Stimulated activated CD8-positive, alpha-beta memory T cell treated with anti-CD3 and anti-CD28 coated beads, Interleukin-2, amount 100 ng/mL, for 48 hours (primary cell): Measurements from ENCODE around the gene NPB.

Experiments
- DNase-seq, 2 donors: peaks; one replicate each; pipeline ENCODE4 v3.0.0-alpha.2; 2020; ENCODE audit warnings: low read depth in 2 of 2

NPB gene

DNA sequence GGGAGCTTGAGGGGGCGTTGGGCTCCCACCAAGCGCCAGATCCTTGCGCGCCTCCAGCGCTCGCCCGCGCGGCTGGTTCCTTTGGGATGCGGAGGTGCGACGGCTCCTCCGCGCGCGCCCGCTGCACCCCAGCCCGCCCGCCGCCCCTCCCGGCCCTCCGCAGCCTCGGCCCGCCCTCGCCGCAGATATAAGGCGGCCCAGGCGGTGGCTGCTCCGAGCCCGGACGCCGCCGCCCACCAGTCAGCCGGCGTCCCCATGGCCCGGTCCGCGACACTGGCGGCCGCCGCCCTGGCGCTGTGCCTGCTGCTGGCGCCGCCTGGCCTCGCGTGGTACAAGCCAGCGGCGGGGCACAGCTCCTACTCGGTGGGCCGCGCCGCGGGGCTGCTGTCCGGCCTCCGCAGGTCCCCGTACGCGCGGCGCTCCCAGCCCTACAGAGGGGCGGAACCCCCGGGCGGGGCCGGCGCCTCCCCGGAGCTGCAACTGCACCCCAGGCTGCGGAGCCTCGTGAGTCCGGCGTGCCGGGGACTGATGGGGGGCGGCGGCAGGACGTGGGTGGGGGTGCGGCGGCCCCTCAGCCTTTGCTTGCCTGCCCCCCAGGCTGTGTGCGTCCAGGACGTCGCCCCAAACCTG is at the start of gene NPB:
Gene NPB, plus strand, starts transcription at position 216 of the 630 bp plus-strand sequence. Its CDS starts 40 bp downstream, at position 256.
- DNase-seq, result no peak

DNA sequence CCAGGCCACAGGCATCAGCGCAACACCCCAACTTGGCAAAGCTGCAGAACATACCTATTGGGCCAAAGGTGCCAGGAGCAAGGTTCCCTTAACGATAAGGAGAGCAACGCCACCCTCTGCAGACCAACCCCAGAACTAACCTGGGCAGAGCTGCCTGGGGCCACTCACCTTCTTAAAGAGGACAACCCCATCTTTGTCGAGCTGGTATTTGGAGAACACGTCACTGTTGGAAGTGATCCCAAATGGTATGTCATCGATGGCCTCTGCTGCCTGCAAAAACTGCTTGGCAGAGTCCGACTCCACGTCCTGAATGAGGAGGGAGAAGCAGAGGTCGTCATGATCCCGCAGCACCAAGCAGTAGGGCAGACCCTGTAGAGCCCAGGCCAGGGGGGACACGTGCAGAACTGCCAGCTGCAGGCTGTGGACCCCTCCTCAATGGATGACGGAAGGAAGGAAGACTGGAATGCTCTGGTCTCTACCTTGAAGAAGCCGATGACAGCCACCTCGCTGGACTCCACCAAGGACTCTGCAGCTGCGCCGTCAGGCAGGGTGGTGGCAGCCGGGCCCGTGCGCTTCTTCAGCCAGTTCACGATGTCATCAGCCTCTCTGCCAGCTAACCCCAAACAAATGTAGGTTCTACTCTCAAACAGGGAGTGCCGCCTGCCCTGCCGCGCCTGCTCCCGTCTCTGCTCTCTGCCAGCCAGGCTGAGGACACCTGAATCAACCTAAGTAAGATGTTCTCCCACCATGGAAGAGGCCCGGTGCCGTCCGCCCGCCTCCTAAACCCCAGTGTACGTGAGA is 46.9 kb upstream of the NPB start:
- DNase-seq, result no peak

DNA sequence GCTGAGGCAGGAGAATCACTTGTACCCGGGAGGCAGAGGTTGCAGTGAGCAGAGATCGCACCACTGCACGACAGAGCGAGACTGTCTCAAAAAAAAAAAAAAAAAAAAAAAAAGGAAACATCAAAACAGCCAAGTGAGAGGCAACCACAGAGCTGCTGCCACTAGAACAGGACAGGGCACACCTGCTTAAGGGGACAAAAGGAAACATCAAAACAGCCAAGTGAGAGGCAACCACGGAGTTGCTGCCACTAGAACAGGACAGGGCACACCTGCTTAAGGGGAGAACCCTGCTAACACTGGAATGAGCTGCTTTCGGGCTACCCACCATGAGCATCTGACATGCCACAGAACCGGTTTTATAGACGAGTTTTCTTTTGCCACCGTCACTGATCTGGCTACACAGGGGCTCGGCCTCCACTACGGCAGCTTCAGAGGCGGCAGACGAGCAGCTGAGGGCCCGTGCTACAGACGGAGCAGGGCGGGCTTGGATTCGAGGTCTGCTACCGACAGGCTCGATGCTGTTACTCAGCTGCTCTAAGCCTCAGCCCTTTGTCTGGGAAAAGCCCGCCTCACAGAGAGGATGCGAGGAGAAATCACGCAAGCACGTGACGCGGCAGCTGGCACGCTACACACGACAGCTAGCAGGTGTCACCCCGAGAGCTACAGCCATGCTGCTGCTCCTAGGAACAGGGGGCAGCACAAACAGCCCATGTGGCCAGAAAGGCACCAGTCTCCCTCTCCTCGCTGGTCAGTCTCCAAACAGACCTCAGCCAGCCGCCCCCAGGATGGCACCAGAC is 43.7 kb upstream of the NPB start:
- DNase-seq, result no peak

DNA sequence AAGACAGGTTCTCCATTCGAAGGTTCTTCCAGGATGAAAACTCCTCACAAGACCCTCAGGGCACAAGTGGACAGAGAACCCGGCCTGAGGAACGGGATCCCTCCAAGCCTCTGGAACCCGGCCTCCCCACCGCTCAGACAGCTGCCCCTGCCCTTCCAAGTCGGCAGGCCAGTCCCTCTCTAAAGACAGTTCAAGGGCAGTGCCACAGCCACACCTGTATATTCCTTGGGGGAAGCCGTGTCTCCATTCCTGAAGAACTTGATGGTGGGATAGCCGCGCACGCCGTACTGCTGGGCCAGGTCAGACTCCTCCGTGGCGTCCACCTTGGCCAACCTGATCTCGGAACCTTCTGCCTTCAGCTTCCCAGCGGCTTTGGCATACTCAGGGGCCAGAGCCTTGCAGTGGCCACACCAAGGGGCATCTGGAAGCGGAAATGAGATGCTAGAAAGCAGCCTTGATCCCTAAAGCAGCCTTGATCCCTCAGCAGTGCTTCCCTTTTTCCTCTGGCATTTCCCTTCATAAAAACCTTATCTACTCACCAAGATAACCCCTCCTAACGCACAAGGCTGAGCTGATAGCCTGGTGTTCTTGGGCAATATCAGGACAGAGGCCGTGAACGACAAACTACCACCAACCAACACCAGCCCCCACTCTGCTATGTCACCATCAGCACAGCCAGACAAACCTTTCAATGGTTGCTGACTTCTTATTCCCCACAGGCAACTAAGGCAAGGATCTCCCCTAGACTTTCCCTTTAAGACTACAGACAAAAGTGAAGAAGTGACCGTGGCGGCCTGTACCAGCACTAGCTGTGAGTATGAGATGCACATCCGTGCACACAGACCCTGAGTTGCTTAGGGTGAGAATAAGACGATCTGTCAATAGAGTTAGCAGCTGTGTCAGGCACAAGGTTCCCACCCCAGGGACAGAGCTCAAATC is 42.8 kb upstream of the NPB start:
- no peak for DNase-seq

DNA sequence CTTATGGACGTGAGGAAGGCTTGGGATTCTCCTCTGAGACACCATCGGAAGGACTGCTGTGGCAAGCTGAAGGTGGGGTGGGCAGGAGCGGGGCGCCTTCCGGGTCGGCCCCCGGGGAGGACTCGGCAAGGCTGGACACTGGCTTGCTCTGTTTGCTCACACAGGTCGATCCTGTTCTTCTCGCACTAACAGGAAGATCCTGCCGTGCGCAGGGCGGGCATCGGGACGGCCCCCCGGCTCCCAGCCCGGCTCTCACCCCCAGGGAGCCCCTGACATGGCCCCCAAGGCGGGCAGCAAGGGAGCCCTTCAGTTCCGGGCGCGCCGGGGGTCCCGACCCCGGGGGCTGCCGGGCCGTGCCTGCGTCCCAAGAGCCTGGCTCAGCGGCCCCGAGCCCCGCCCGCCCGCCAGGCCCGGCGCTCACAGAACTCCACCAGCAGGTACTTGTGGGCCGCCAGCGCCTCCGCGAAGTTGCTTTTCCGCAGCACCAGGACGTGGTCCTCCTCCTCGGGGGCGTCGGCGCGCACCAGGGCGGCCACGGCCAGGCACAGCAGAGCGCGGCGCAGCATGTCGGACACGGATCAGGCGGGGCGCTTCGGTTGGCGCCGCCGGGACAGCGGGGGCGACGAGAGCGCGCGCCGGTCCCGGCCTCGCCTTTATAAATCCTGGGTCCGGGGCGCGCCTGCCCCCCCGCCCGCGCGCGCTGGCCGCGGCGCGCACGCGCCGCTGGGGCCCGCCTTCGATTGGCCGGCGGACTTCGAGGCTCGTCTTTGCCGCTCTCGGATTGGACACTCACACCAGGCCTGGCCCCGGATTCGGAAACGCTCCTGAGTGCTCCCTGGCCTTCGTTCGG is 41.9 kb upstream of the NPB start, which contains the start of gene P4HB:
Gene P4HB, minus strand, starts transcription at position 630 of the 850 bp plus-strand sequence. Its CDS starts 64 bp downstream, at position 566.
- peak in 1 of 2 donors; percentile 93 for DNase-seq

DNA sequence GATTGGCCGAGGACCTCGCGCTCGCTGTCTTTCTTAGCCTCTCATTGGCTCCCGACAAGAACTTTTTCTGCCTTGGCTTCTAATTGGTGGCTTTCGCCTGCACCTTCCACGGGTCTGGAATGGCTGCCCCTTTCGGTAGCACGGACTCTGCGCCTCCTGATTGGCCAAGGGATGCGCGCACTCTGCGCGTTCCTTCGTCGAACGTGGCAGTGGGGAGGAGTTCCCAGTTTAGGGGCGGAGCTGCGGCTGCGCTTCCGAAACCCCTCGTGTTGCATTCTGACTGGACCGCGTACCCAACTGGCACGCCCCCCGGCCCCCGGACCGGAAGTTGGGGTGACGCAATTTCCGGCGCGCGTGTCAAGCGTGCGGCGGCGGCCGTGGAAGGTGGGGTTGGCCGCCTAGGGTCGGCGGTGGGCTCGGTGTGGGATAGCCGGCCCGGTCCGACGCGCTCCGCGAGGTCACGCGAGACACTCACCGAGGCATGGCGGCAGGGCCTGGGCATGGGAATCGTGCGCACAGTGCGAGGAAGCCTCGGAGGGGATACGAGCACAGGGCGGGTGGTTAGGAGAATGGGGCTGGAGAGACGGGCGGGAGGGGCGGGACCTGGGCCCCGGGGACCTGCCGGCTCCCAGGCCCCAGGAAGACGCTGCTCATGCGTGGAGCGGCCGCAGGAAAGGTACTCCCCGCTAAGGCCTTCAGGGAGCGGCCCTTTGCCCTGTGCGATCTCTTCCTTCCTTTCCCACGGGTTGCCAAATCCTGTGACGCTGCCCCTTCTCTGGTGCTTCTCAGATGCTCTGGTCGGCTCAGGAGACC is 41.1 kb upstream of the NPB start:
- peak; percentile 96 to 98 for DNase-seq

DNA sequence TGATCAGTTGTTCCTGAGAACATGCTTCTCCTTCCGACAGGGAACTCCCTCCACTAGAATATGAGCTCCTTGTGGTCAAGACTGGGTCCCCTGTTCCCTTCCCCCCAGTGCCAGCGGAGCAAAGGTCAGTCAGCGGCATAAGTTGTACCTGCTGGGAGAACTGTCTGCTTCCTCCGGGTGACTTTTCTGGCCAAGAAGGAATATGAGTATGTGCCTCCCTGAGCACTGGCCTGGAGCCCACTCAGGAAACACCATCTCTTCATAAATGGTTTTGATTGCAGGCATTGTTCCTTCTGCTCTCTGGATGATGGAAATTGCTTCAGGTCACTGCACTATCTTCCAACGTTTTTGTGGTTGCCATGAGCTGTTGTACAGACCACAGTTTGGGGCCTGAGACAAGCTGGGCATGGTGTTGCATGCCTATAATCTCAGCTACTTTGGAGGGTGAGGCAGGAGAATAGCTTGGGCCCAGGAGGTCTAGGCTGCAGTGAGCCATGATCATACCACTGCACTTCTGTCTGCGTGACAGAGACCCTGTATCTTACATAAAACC is 38.8 kb upstream of the NPB start:
- DNase-seq, result no peak

DNA sequence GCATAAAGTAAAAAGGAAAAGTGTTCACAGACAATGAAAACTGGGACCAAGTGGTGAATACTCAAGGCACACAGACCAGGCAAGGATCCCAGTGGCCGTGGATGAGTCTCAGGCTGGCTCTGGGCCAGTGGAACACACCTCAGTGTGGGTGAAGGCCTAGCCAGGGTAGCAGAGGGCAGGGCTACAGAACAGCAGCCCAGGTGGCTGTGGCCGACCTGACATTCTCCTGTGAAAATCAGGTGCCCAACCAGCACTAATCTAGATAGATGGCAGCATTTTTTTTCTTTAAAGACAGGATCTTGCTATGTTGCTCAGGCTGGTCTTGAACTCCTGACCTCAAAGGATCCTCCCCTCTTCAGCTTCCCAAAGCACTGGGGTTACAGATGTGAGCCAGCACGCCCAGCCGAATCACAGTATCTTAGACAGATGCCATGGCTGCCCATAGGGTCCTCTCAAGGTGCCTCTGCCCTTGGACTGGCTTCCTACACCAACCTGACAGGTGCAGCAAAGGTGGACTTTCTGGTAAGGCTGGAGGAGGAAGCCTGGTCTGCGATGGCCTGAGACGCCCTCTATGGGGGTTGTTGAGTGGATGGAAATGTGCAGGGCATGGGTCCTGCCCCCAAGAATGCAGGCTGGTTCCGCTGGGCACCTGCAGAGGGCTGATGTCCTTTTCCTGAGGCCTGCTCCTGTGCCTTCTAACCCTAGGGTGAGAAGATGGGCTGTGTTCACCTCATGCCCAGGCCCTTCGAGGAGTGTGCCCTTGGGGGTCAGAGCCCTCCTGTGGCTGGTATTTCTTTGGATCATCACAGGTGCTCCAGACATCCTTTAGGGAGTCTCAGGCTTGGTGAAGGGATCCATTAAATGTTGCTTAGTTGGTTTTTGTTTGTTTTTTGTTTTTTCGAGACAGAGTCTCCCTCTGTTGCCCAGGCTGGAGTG is 37.9 kb upstream of the NPB start:
- DNase-seq, result no peak

DNA sequence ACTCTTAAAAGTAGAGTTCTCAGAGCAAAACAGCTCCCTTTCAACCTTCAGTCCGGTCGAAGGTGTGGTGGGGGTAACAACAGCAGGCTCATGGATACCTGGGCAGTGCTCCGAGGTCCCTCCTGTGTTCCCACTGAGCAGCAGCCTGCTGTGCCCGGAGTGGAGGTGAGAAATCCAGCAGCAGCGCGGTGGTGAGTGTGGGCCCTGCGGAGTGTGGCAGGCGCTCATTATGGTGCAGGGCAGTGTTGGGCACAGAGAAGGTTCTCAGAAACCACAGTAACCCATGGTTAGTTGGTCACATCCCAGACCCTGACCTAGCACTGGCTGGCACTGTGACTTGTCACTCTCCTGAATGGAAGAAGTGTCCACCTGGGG is 36.7 kb upstream of the NPB start:
- DNase-seq, result no peak

DNA sequence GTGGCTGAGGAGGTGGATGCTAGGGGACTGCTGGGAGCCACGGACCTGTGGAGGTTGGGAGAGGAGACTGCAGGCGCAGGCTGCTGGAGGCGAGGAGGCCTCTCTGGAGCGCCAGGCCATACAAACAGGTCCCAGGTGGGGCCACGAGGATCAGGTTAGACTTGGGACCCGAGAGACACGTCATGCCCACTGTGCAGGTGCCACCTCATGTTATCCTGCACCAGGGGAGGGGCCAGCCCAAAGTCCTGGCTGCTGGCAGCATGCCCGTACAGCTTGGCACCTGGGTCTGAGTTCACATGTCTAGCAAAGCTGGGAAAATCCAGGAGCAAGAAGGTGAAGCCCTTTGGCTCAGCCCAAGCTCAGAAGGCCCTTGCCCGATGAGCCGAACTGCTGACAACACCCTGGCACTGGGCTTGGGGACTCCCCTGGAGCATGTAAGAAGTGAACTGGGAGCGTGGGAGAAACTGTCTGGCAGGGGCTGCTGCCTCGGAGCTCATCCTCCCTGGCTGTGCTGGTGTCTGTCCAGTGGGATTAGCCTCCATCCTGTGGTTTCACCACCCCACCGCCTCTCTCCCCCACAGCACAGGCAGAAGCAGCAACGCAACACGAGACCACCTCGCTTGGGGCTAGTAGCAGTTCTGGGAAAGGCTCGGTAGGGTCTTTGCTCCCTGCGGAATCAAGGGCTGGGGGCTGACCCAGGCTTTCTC is 36.2 kb upstream of the NPB start:
- no peak for DNase-seq

DNA sequence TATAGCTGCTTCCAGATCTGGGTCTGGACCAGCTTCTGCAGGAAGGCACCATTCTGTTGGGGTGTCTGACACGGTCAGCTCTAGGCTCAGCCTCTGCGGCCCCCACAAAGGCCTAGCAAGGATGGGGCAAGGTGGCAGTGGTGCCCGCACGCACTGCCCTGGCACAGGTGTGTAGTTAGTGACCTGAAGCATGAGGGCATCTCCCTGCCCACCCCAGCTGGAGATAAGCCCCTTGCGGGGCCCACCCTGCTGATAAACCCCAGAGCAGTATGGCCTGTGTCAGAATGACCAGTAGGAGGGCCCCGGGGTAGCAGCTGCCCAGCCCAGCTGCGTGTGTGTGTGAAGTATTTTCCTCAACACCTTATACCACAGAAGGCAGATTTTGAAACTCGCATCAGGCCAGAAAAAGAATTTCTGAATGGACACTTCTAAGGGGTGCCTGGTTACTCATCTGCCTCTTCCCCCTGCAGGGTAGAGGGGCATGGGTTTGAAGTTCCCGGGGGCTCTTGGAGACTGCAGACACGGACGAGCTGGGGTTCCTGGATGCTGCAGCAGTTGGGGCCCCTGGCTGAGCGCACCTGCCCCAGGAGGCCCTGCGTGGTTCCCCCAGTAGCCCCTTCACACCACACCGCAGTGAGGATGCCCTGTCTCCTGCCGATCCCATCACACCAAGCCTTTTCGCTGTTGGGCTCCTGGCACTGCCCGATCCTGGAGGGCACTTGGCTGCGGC is 35.4 kb upstream of the NPB start:
- no peak for DNase-seq

DNA sequence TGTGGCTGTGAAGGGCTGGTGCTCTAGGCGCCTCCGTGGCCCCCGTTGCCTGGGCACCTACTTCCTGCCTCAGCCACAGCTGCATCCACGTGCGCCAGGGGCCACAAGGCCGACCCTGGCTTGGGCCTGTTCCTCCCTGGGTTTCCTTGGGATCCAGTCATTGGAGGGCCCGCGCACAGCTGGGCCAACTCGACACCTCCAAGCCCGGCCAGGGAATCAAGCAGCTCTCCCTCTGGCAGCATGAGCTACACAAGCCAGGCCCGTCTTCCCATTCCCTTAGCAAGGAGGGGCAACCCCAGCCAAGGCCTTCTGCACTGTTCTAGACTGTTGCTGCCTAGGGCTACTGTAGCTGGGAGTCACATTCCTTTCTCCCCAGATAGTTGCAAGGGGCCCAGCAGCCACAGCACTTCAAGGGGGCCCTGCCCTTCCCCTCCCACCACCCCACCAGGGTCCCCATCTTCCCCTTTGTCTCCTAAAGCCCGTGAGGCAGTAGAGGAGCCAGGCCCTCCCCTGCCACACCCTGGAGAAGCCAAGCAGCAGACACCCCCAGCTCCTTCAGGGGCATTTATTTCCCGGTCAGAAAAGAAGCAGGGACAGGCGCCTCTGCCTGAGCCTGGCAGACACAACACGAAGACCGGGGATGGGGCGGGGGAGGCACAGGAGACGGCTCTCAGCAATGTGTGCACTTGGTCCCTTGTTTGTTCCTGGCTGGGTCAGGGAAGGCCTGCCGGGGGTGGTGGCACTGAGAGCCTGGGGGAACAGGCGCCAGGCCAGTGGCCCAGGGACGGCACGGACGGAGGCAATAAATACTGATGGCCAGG is 34.7 kb upstream of the NPB start:
- no peak for DNase-seq

DNA sequence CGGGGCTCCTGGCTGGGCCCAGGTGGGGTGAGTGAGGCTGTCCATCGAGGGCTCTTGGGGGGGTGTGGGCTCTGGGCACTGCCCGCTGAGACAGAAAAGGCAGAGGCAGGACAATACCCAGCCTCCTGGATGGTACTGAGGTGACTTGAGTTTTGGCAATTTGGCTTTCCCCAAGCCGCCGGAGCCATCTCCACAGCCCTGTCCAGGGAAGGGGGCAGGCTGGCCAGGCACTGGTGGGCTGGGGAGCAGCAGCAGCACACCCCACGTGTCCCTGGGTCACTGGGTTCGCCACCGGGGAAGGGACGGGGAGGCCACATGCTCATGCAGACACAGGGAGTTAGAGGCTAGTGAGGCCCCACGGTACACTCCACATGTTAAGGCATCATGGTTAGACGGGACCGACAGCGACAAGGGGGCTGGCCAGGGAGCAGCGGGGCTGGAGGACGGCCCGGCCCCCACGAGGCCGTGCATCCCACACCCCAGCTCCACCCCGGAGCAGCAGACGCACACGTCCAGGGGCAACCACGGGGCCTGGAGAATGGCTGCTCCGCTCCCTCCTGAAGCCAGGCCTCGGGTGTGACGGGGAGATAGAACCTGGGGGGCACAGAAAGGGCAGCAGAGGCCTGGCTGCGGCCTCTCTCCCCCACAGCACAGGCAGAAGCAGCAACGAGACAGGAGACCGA is 33.9 kb upstream of the NPB start:
- no peak for DNase-seq

DNA sequence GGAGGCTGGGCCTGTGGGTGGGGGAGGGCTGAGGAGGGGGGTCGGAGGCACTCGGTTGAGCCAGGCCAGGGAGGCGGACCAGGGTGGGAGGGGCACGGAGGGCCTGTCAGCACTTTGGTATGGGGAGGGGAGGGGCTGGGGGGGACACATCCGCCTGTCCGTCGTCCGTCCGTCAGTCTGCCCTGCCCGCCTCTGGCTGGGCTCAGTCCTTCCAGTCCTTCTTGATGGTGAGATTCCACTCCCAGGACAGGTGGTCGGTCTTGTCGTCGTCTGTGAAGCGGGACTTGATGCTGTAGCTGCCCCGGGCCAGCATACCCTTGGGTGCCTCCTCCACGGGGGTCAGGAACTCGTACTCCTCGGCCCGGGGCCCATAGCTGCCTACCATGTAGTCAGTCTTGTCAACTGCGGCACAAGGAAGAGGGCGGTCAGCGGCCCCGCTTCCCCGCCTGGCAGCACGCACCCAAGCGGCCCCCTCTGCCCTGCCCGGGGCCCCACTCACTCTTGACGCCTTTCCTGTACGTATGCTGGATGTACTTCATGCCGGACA is 33.3 kb upstream of the NPB start:
- DNase-seq, result no peak
